SK-N-SH (cell line): ENCODE measurements around the gene SCARB1. TPM values are rescaled to one million over a fixed set of nuclear protein-coding genes. Genes with fewer than 3 reads are reported as not detected.

Experiments used
- CTCF ChIA-PET: fragments of 300-600, 350-600 bp; formaldehyde crosslinking; extraction: SDS; loops from one replicate; lab custom pipeline; 2021; lab: Yijun Ruan, JAX
- POLR2A ChIA-PET: fragments of 350-600 bp; sonication (Branson Sonifier 250); formaldehyde crosslinking; extraction: SDS; loops from one replicate; lab custom pipeline; 2020; ENCODE audit warnings: antibody characterized with exemption, inconsistent platforms; lab: Yijun Ruan, JAX
- DNase-seq: peaks from one replicate; pipeline ENCODE4 v3.0.0; 2012
- H2AFZ ChIP-seq: fragments of 200-600 bp; sonication (generic); 2 replicates; pipeline ENCODE4 v1.8.1; 2016; ENCODE audit warnings: antibody characterized with exemption, mild to moderate bottlenecking, low read depth
- H3F3A ChIP-seq: fragments of 200-600 bp; sonication (generic); replicated peaks from 2 replicates; pipeline ENCODE3; 2016; ENCODE audit warnings: antibody characterized with exemption, mild to moderate bottlenecking; ENCODE audit not compliant: insufficient read depth
- H3K27ac ChIP-seq, 2 experiments: fragments of 200-500 bp in 1 of 2; fragments of 200-600 bp in 1 of 2; sonication (Bioruptor generic) in 1 of 2; sonication (generic), shearing (Covaris generic) in 1 of 2; 2 replicates each; pipeline versions ENCODE4 v1.5.1 to v1.6.1; 2014 to 2016; ENCODE audit warnings: low read depth in 2 of 2, inconsistent platforms in 1 of 2, low read length in 1 of 2, mild to moderate bottlenecking in 1 of 2, mixed read lengths in 1 of 2
- H3K27me3 ChIP-seq: fragments of 200-600 bp; sonication (generic), shearing (Covaris generic); 2 replicates; pipeline ENCODE4 v1.6.1; 2016; ENCODE audit warnings: mixed run types; ENCODE audit not compliant: insufficient read depth
- H3K36me3 ChIP-seq, 2 experiments: fragments of 200-500 bp in 1 of 2; fragments of 200-600 bp in 1 of 2; sonication (Bioruptor generic) in 1 of 2; sonication (generic) in 1 of 2; replicated peaks in 1 of 2; 2 replicates each; pipeline versions ENCODE3 to v1.5.1; 2014 to 2016; ENCODE audit warnings: low read length in 1 of 2, mild to moderate bottlenecking in 1 of 2; ENCODE audit not compliant: insufficient read depth in 2 of 2, control insufficient read depth in 1 of 2
- H3K4me1 ChIP-seq, 2 experiments: fragments of 200-500 bp in 1 of 2; fragments of 200-600 bp in 1 of 2; sonication (Bioruptor generic) in 1 of 2; sonication (generic), shearing (Covaris generic) in 1 of 2; 2 replicates each; pipeline versions ENCODE4 v1.5.1 to v1.6.1; 2014 to 2016; ENCODE audit warnings: low read depth in 1 of 2, low read length in 1 of 2, mixed run types in 1 of 2; ENCODE audit not compliant: insufficient read depth in 2 of 2, control insufficient read depth in 1 of 2
- H3K4me2 ChIP-seq: fragments of 200-600 bp; sonication (generic), shearing (Covaris generic); 2 replicates; pipeline ENCODE4 v1.6.1; 2017; ENCODE audit warnings: mixed run types
- H3K4me3 ChIP-seq, 2 experiments: fragments of 200-500 bp in 1 of 2; fragments of 200-600 bp in 1 of 2; sonication (Bioruptor generic) in 1 of 2; sonication (generic), shearing (Covaris generic) in 1 of 2; 2 replicates each; pipeline versions ENCODE4 v1.5.1 to v1.8.1; 2014 to 2016; ENCODE audit warnings: low read depth in 2 of 2, inconsistent platforms in 1 of 2, low read length in 1 of 2, mild to moderate bottlenecking in 1 of 2, mixed read lengths in 1 of 2, moderate library complexity in 1 of 2
- H3K79me2 ChIP-seq: fragments of 200-600 bp; sonication (generic); 2 replicates; pipeline ENCODE4 v1.8.1; 2017; ENCODE audit warnings: mild to moderate bottlenecking; ENCODE audit not compliant: insufficient read depth
- H3K9ac ChIP-seq: fragments of 200-600 bp; sonication (generic); 2 replicates; pipeline ENCODE4 v1.6.1; 2017; ENCODE audit warnings: mixed run types
- H3K9me2 ChIP-seq: fragments of 200-600 bp; sonication (generic); 2 replicates; pipeline ENCODE4 v1.6.1; 2017; ENCODE audit warnings: mixed run types
- H3K9me3 ChIP-seq: fragments of 200-600 bp; sonication (generic); 2 replicates; pipeline ENCODE4 v1.6.1; 2017; ENCODE audit warnings: mixed run types, mild to moderate bottlenecking, moderate library complexity
- H4K20me1 ChIP-seq: fragments of 200-600 bp; sonication (generic); 2 replicates; pipeline ENCODE4 v1.6.1; 2017; ENCODE audit warnings: mild to moderate bottlenecking, mixed run types; ENCODE audit not compliant: insufficient read depth
- CHD2 ChIP-seq: fragments of 150-350 bp; IDR thresholded peaks from 2 replicates; pipeline ENCODE4 v1.6.1; 2018; ENCODE audit warnings: low read length; ENCODE audit not compliant: partially characterized antibody
- ELF1 ChIP-seq: IDR thresholded peaks from 2 replicates; pipeline ENCODE4 v1.4.0; 2012
- EP300 ChIP-seq, 2 experiments: IDR thresholded peaks; 2 replicates each; pipeline versions ENCODE4 v1.4.0 to v1.6.1; 2012; ENCODE audit warnings: borderline replicate concordance in 1 of 2, low read depth in 1 of 2, low read length in 1 of 2
- FOXJ3 ChIP-seq: sonication (generic); formaldehyde crosslinking; IDR thresholded peaks from 2 replicates; pipeline ENCODE4 v1.5.1; 2020; ENCODE audit warnings: mild to moderate bottlenecking, missing genetic modification reagents
- GABPA ChIP-seq: IDR thresholded peaks from 2 replicates; pipeline ENCODE4 v1.4.0; 2012; ENCODE audit warnings: low read depth, mild to moderate bottlenecking
- NFIC ChIP-seq: IDR thresholded peaks from 2 replicates; pipeline ENCODE4 v1.4.0; 2012; ENCODE audit warnings: borderline replicate concordance
- NRF1 ChIP-seq: IDR thresholded peaks from 2 replicates; pipeline ENCODE4 v1.6.1; 2012; ENCODE audit warnings: low read depth, mild to moderate bottlenecking, low read length
- POLR2AphosphoS5 ChIP-seq: IDR thresholded peaks from 2 replicates; pipeline ENCODE4 v1.6.1; 2012; ENCODE audit warnings: low read depth, low read length
- RCOR1 ChIP-seq: fragments of 150-350 bp; IDR thresholded peaks from 2 replicates; pipeline ENCODE4 v1.6.1; 2017; ENCODE audit warnings: antibody characterized with exemption, low read length
- RXRA ChIP-seq: IDR thresholded peaks from 2 replicates; pipeline ENCODE4 v1.4.0; 2012; ENCODE audit warnings: low read depth, mild to moderate bottlenecking, borderline replicate concordance
- TAF1 ChIP-seq: IDR thresholded peaks from 2 replicates; pipeline ENCODE4 v1.6.1; 2012; ENCODE audit warnings: low read depth, mild to moderate bottlenecking, low read length, moderate library complexity, borderline replicate concordance
- YY1 ChIP-seq: IDR thresholded peaks from 2 replicates; pipeline ENCODE4 v1.4.0; 2012; ENCODE audit warnings: low read depth, mild to moderate bottlenecking
- WGBS: methylation state at CpG from one replicate; pipeline ENCODE4 v1.1.6; 2017; ENCODE audit warnings: low lambda C conversion rate; 5-methylcytosine and 5-hydroxymethylcytosine counted together
- polyA plus RNA-seq, 3 experiments: library from polyadenylated mRNA; depleted of rRNA; stranded (reverse); fragments of >200 nt; gene quantifications; 2 replicates each; pipeline ENCODE4 v1.2.3, GENCODE V29; 2012

The SCARB1 gene
- polyA plus RNA-seq, 1 of the 3 experiments (the other 2 are of a cell fraction), result 33.0 TPM

GRCh38 chr12:124769881-124770512, 93.7 kb downstream of the SCARB1 start:
- Histone ChIP-seq H3K79me2 (no peaks in the 10 kb centered on the region), H3K4me2 (no peak overlapping the region), H3K27ac (no peak overlapping the region), H3F3A (no peaks in the 10 kb centered on the region), H4K20me1 (no peaks in the 10 kb centered on the region), H3K4me1 (peaks cover 4 to 5% of the 10 kb centered on the region in 2 experiments; a peak in 2 of 4 replicates), H3K9me2 (no peaks in the 10 kb centered on the region), H3K9ac (no peak overlapping the region), H2AFZ (no peak overlapping the region), H3K9me3 (no peaks in the 10 kb centered on the region), H3K4me3 (no peak overlapping the region), H3K27me3 (no peaks in the 10 kb centered on the region), H3K36me3 (no peaks in the 10 kb centered on the region)
- 87% methylated on average over 14 of the region's 14 CpGs for WGBS
- POLR2A ChIA-PET, result no interaction called here
- TF ChIP-seq NRF1 (no peak), ELF1 (no peak), CHD2 (no peak), TAF1 (no peak), RCOR1 (no peak), NFIC (no peak), YY1 (no peak)
- no peak for DNase-seq
- CTCF ChIA-PET, result interaction anchor here (1.2 to 4.0 kb wide), 5 partner anchors 12 to 733 kb away, joined by 3 to 23 read pairs (median 13); no protein-coding TSS in a partner anchor

DNA sequence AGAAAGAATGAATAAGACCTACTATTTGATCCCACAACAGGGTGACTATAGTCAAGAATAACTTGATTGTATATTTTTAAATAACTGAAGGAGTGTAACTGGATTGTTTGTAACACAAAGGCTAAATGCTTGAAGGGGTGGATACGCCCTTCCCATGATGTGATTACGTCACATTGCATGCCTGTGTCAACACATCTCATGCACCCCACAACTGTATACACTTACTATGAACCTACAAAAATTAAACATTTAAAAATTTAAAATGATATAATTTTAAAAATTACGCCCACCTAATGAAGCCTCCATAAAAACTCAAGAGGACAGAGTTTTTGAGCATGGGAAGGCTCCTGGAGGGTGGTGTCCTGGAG, 94.5 kb downstream of the SCARB1 start:
- Histone ChIP-seq H3K4me3 (no peak overlapping the region), H4K20me1 (no peaks in the 10 kb centered on the region), H3F3A (no peaks in the 10 kb centered on the region), H3K36me3 (no peaks in the 10 kb centered on the region), H3K79me2 (no peaks in the 10 kb centered on the region), H3K9ac (no peak overlapping the region)
- CTCF ChIA-PET, result interaction anchor here (1.2 to 4.0 kb wide), 5 partner anchors 11 to 733 kb away, joined by 3 to 23 read pairs (median 4); no protein-coding TSS in a partner anchor
- TF ChIP-seq EP300 (IDR thresholded peaks at IDR 0.05; ENCODE audit: borderline replicate concordance in 1 of 2, low read depth in 1 of 2, low read length in 1 of 2) (no peak), RXRA (no peak), FOXJ3 (CRISPR knock-in tag) (no peak), RCOR1 (no peak)
- TF ChIP-seq, all 33 proteins: peak for 0
- Histone ChIP-seq H3K27ac (no peak overlapping the region), H2AFZ (no peak overlapping the region), H3K4me2 (no peak overlapping the region), H3K27me3 (no peaks in the 10 kb centered on the region), H3K9me2 (no peaks in the 10 kb centered on the region), H3K9me3 (no peaks in the 10 kb centered on the region), H3K4me1 (peaks cover 4 to 5% of the 10 kb centered on the region in 2 experiments; a peak in 2 of 4 replicates)
- DNase-seq, result no peak
- POLR2A ChIA-PET, result no interaction called here
- WGBS, result 72% methylated on average over 3 of the region's 3 CpGs

GRCh38 chr12:124768452-124769162, 95.1 kb downstream of the SCARB1 start:
- H3K27me3 ChIP-seq, result no peaks in the 10 kb centered on the region
- TF ChIP-seq GABPA (no peak), POLR2AphosphoS5 (no peak)
- no peaks in the 10 kb centered on the region for H3K9me2 ChIP-seq
- no peaks in the 10 kb centered on the region for H4K20me1 ChIP-seq
- ChIA-PET CTCF (interaction anchor here (0.9 to 4.0 kb wide), 14 partner anchors 10 to 732 kb away, joined by 3 to 23 read pairs (median 4); no protein-coding TSS in a partner anchor), POLR2A (no interaction called here)
- no peaks in the 10 kb centered on the region for H3K36me3 ChIP-seq
- WGBS, result 64% methylated on average over 11 of the region's 11 CpGs
- no peaks in the 10 kb centered on the region for H3F3A ChIP-seq
- H3K9me3 ChIP-seq, result no peaks in the 10 kb centered on the region
- H3K4me3 ChIP-seq, result no peak overlapping the region
- DNase-seq, result no peak
- peaks cover 4 to 5% of the 10 kb centered on the region in 2 experiments; a peak in 2 of 4 replicates for H3K4me1 ChIP-seq
- no peak overlapping the region for H2AFZ ChIP-seq
- H3K27ac ChIP-seq, result no peak overlapping the region
- no peak overlapping the region for H3K9ac ChIP-seq
- no peaks in the 10 kb centered on the region for H3K79me2 ChIP-seq
- peak overlapping the region; percentile 26; the same call in 1 of the 2 replicates for H3K4me2 ChIP-seq
